CD8-positive, alpha-beta memory T cell (primary cell): ENCODE data around the gene CTAG1B. TPM values are rescaled to one million over a fixed set of nuclear protein-coding genes. Genes with fewer than 3 reads are reported as not detected.
"Not testable (repeated sequence)": the region's sequence is repeated elsewhere in the genome, so short reads cannot be mapped to it uniquely, and the experiment has no call there.

Source experiments
- CTCF ChIA-PET: fragments of 350-600 bp; sonication (Branson Sonifier 250); formaldehyde crosslinking; loops from one replicate; lab custom pipeline; 2021; ENCODE audit warnings: antibody characterized with exemption; lab: Charles Lee
- POLR2A ChIA-PET: fragments of 350-600 bp; sonication (Branson Sonifier 250); formaldehyde crosslinking; loops from one replicate; lab custom pipeline; 2021; ENCODE audit warnings: antibody characterized with exemption; lab: Charles Lee
- DNase-seq, 5 donors: peaks; one replicate each; pipeline versions ENCODE4 v3.0.0 to v3.0.0-alpha.2; 2020 to 2022; ENCODE audit warnings: mixed read lengths in 1 of 5
- H3K27ac ChIP-seq: one replicate; pipeline ENCODE4 v1.7.0; 2013; ENCODE audit warnings: low read depth, mild to moderate bottlenecking, low read length, moderate library complexity
- H3K27me3 ChIP-seq: 2 replicates; pipeline ENCODE4 v1.7.0; 2013; ENCODE audit warnings: low read length, mild to moderate bottlenecking; ENCODE audit not compliant: insufficient read depth, poor library complexity, severe bottlenecking
- H3K36me3 ChIP-seq: 2 replicates; pipeline ENCODE4 v1.7.0; 2013; ENCODE audit warnings: mild to moderate bottlenecking, low read length, moderate library complexity; ENCODE audit not compliant: insufficient read depth
- H3K4me1 ChIP-seq: 2 replicates; pipeline ENCODE4 v1.7.0; 2013; ENCODE audit warnings: mild to moderate bottlenecking, low read length, moderate library complexity; ENCODE audit not compliant: insufficient read depth
- H3K4me3 ChIP-seq: 2 replicates; pipeline ENCODE4 v1.7.0; 2013; ENCODE audit warnings: mild to moderate bottlenecking, low read length
- H3K9me3 ChIP-seq: 2 replicates; pipeline ENCODE4 v1.7.0; 2013; ENCODE audit warnings: mild to moderate bottlenecking, low read length
- H3K27ac Mint-ChIP-seq, 8 donors: one replicate each; pipeline ENCODE4 v1.8.0; 2020 to 2021; ENCODE audit warnings: mixed read lengths in 8 of 8, mild to moderate bottlenecking in 6 of 8, inconsistent platforms in 3 of 8, moderate library complexity in 3 of 8
- H3K27me3 Mint-ChIP-seq, 2 donors: one replicate each; pipeline ENCODE4 v1.8.0; 2020 to 2021; ENCODE audit warnings: mixed read lengths in 2 of 2, mild to moderate bottlenecking in 1 of 2, moderate library complexity in 1 of 2
- H3K36me3 Mint-ChIP-seq, 3 donors: one replicate each; pipeline ENCODE4 v1.8.0; 2020 to 2021; ENCODE audit warnings: mixed read lengths in 3 of 3, inconsistent platforms in 1 of 3, mild to moderate bottlenecking in 1 of 3
- H3K4me1 Mint-ChIP-seq, 3 donors: one replicate each; pipeline ENCODE4 v1.8.0; 2020 to 2021; ENCODE audit warnings: mixed read lengths in 3 of 3, inconsistent platforms in 1 of 3, mild to moderate bottlenecking in 1 of 3
- H3K4me3 Mint-ChIP-seq, 7 donors: one replicate each; pipeline ENCODE4 v1.8.0; 2020 to 2021; ENCODE audit warnings: mixed read lengths in 7 of 7, mild to moderate bottlenecking in 6 of 7, moderate library complexity in 4 of 7, inconsistent platforms in 2 of 7
- H3K9me3 Mint-ChIP-seq, 5 donors: one replicate each; pipeline ENCODE4 v1.8.0; 2020 to 2022; ENCODE audit warnings: mixed read lengths in 5 of 5, mild to moderate bottlenecking in 3 of 5, moderate library complexity in 2 of 5, inconsistent platforms in 1 of 5
- polyA plus RNA-seq: library from polyadenylated mRNA; unstranded; fragments of 300-500 nt; fragmentation: Illumina TruSeq; gene quantifications from one replicate; pipeline ENCODE4 v1.2.3, GENCODE V29; 2021
- total RNA-seq, 2 experiments: library from RNA; stranded (reverse); gene quantifications; one replicate each; pipeline ENCODE4 v1.2.3, GENCODE V29; 2021

CTAG1B gene
- total RNA-seq, result not detected
- not detected for polyA plus RNA-seq

- H3K27me3 Mint-ChIP-seq, CTCF ChIA-PET, H3K36me3 Mint-ChIP-seq, H3K27me3 ChIP-seq, H3K9me3 ChIP-seq, H3K27ac Mint-ChIP-seq, H3K36me3 ChIP-seq, DNase-seq, H3K4me3 Mint-ChIP-seq, POLR2A ChIA-PET, H3K9me3 Mint-ChIP-seq, H3K4me3 ChIP-seq, H3K4me1 ChIP-seq, H3K27ac ChIP-seq, H3K4me1 Mint-ChIP-seq: not testable (repeated sequence)
Measured at GRCh38 chrX:154619182-154619581, at the start of gene CTAG1B. Gene CTAG1B (minus strand): TSS chrX:154619282. CDS start chrX:154619218, 64 bp downstream.

GRCh38 chrX:154661899-154662298 lies 42.8 kb upstream of the CTAG1B start:
- Mint-ChIP-seq H3K4me1 (peaks cover 0 to 6% (median 0%) of the 10 kb centered on the region in 3 donors), H3K27ac (no peak overlapping the region), H3K4me3 (no peak overlapping the region), H3K9me3 (peaks cover 0 to 15% (median 6%) of the 10 kb centered on the region in 5 donors), H3K36me3 (no peaks in the 10 kb centered on the region), H3K27me3 (no peaks in the 10 kb centered on the region)
- POLR2A ChIA-PET, result no interaction called here
- H3K27ac ChIP-seq, result no peak overlapping the region
- no peaks in the 10 kb centered on the region for H3K27me3 ChIP-seq
- H3K4me1 ChIP-seq, result no peaks in the 10 kb centered on the region
- CTCF ChIA-PET, result no interaction called here
- no peak for DNase-seq
- H3K36me3 ChIP-seq, result no peaks in the 10 kb centered on the region
- no peaks in the 10 kb centered on the region for H3K9me3 ChIP-seq
- no peak overlapping the region for H3K4me3 ChIP-seq

GRCh38 chrX:154661170-154661569 lies 42.1 kb upstream of the CTAG1B start:
- POLR2A ChIA-PET, result no interaction called here
- CTCF ChIA-PET, result no interaction called here
- no peak overlapping the region for H3K27ac Mint-ChIP-seq
- Histone ChIP-seq H3K27ac (no peak overlapping the region), H3K27me3 (no peaks in the 10 kb centered on the region), H3K9me3 (no peaks in the 10 kb centered on the region), H3K36me3 (no peaks in the 10 kb centered on the region), H3K4me1 (no peaks in the 10 kb centered on the region), H3K4me3 (no peak overlapping the region)
- peaks cover 0 to 12% (median 5%) of the 10 kb centered on the region in 5 donors for H3K9me3 Mint-ChIP-seq
- H3K27me3 Mint-ChIP-seq, result no peaks in the 10 kb centered on the region
- H3K4me1 Mint-ChIP-seq, result peaks cover 0 to 6% (median 0%) of the 10 kb centered on the region in 3 donors
- DNase-seq, result no peak
- no peaks in the 10 kb centered on the region for H3K36me3 Mint-ChIP-seq
- H3K4me3 Mint-ChIP-seq, result no peak overlapping the region

DNA sequence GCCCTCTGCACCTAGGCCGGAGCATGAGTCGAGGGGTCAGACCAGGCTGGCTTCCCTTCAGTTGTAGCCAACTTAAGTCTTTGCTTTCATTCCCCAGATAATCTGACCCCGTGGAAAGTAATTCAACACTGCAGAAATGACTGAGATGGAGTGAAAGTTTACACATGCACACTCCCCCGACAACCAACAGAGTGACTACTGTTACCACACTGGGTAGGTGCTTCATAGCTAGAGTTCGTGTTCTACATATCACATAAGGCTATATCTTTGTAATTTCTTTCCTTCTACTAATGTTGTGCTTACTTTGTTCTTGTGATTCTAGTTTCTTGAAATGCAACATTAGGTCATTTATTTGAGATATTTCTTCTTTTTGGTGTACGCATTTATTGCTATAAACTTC lies 41.5 kb upstream of the CTAG1B start:
- Mint-ChIP-seq H3K4me1 (peaks cover 0 to 6% (median 0%) of the 10 kb centered on the region in 3 donors), H3K27ac (no peak overlapping the region), H3K9me3 (peaks cover 0 to 10% (median 0%) of the 10 kb centered on the region in 5 donors), H3K36me3 (no peaks in the 10 kb centered on the region), H3K4me3 (no peak overlapping the region), H3K27me3 (no peaks in the 10 kb centered on the region)
- H3K9me3 ChIP-seq, result no peaks in the 10 kb centered on the region
- no peak for DNase-seq
- no peaks in the 10 kb centered on the region for H3K4me1 ChIP-seq
- no peaks in the 10 kb centered on the region for H3K27me3 ChIP-seq
- no peak overlapping the region for H3K27ac ChIP-seq
- H3K4me3 ChIP-seq, result no peak overlapping the region
- CTCF ChIA-PET, result no interaction called here
- POLR2A ChIA-PET, result no interaction called here
- H3K36me3 ChIP-seq, result no peaks in the 10 kb centered on the region

DNA sequence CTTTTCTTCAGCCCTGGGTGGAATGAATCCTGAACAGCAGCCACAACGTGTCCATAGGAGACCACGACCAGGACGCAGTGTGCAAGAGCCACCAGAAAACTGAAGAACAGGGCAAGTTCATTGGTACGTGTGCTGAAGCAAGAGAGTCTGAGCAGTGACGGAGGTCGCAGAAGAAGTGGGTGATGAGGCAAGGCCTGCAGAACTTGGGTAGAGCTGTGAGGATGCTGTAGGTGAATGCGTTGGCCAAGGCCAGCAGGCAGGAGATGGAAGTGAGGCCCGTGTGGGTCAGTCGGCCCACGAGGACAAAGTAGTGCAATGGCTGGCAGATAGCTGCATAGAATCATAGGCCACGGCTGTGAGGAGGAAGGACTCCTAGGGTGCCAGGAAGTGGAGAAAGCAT lies 39.9 kb upstream of the CTAG1B start:
- H3K36me3 ChIP-seq, result no peaks in the 10 kb centered on the region
- Mint-ChIP-seq H3K27me3 (peaks cover 0 to 1% of the 10 kb centered on the region in 2 donors), H3K27ac (no peak overlapping the region), H3K4me1 (peaks cover 0 to 6% (median 0%) of the 10 kb centered on the region in 3 donors), H3K4me3 (no peak overlapping the region), H3K36me3 (no peaks in the 10 kb centered on the region), H3K9me3 (peaks cover 0 to 8% (median 0%) of the 10 kb centered on the region in 5 donors)
- no peaks in the 10 kb centered on the region for H3K4me1 ChIP-seq
- CTCF ChIA-PET, result no interaction called here
- H3K9me3 ChIP-seq, result no peaks in the 10 kb centered on the region
- H3K27ac ChIP-seq, result no peak overlapping the region
- H3K4me3 ChIP-seq, result no peak overlapping the region
- H3K27me3 ChIP-seq, result no peaks in the 10 kb centered on the region
- no peak for DNase-seq
- POLR2A ChIA-PET, result no interaction called here

GRCh38 chrX:154658187-154658586 lies 39.1 kb upstream of the CTAG1B start:
- no peaks in the 10 kb centered on the region for H3K36me3 Mint-ChIP-seq
- no peaks in the 10 kb centered on the region for H3K27me3 ChIP-seq
- H3K9me3 ChIP-seq, result no peaks in the 10 kb centered on the region
- H3K27ac Mint-ChIP-seq, result no peak overlapping the region
- H3K4me1 Mint-ChIP-seq, result peaks cover 0 to 6% (median 0%) of the 10 kb centered on the region in 3 donors
- ChIA-PET CTCF (no interaction called here), POLR2A (no interaction called here)
- H3K9me3 Mint-ChIP-seq, result peaks cover 0 to 6% (median 0%) of the 10 kb centered on the region in 5 donors
- no peaks in the 10 kb centered on the region for H3K36me3 ChIP-seq
- no peak overlapping the region for H3K27ac ChIP-seq
- no peak overlapping the region for H3K4me3 ChIP-seq
- DNase-seq, result no peak
- H3K27me3 Mint-ChIP-seq, result peaks cover 0 to 1% of the 10 kb centered on the region in 2 donors
- no peaks in the 10 kb centered on the region for H3K4me1 ChIP-seq
- no peak overlapping the region for H3K4me3 Mint-ChIP-seq

DNA sequence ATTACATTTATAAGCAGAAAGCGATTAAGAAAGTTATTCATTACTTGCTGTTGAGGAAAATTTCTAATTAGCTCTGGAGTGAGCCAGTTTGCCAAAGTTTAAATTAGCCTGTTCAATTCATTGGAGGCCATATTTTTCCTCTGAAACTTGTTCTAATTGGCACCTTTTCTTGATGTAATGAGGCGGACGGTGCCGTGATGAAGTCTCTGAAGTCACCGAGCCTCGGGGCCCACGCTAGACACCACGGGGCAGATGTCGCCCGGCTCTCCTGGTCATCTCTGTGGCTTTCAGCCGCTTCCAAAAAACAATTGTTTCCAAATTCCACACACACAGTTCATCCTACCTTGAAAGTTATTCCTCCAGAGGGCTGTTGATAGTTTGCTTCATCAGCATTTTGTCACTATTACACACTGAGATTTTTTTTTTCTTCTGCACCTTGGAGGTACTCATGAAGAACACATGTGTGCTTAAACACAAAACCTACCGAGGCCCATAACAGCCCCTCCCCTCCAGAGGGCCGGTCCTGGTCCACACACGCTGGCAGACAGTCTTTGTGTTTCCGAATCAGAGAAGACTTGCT lies 38.2 kb upstream of the CTAG1B start:
- Mint-ChIP-seq H3K4me1 (peaks cover 0 to 6% (median 0%) of the 10 kb centered on the region in 3 donors), H3K27me3 (peaks cover 0 to 1% of the 10 kb centered on the region in 2 donors), H3K36me3 (no peaks in the 10 kb centered on the region), H3K27ac (peak overlapping the region in 1 of 8 donors; percentile 54), H3K9me3 (peaks cover 0 to 2% (median 0%) of the 10 kb centered on the region in 5 donors), H3K4me3 (no peak overlapping the region)
- Histone ChIP-seq H3K4me3 (no peak overlapping the region), H3K36me3 (no peaks in the 10 kb centered on the region), H3K27ac (no peak overlapping the region), H3K27me3 (no peaks in the 10 kb centered on the region), H3K4me1 (no peaks in the 10 kb centered on the region), H3K9me3 (no peaks in the 10 kb centered on the region)
- POLR2A ChIA-PET, result no interaction called here
- CTCF ChIA-PET, result no interaction called here
- DNase-seq, result no peak

DNA sequence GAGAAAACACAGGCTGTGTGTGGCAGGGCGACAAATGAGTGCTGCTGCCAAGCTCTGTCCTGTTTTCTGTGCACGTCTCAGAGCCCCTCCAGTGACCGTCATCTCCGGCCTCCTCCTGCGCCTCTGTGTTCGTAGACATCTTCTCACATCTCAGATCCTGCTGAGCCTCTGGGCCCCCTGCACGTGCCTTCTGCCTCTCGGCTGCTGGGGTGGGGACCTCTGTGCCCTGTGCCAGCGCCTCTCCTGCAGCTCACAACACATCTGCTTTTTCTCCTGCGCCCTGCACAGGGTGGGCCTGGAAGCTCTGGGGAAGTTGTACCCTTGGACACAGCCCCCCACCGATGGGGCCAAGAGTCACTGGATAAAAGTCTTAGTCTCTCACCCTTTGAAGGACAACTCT lies 36.7 kb upstream of the CTAG1B start:
- H3K27me3 Mint-ChIP-seq, result peaks cover 0 to 1% of the 10 kb centered on the region in 2 donors
- no peak overlapping the region for H3K4me3 ChIP-seq
- POLR2A ChIA-PET, result no interaction called here
- no peaks in the 10 kb centered on the region for H3K9me3 Mint-ChIP-seq
- no peak overlapping the region for H3K4me3 Mint-ChIP-seq
- H3K9me3 ChIP-seq, result no peaks in the 10 kb centered on the region
- no peaks in the 10 kb centered on the region for H3K27me3 ChIP-seq
- no peak overlapping the region for H3K27ac Mint-ChIP-seq
- no peaks in the 10 kb centered on the region for H3K4me1 ChIP-seq
- CTCF ChIA-PET, result no interaction called here
- H3K36me3 Mint-ChIP-seq, result no peaks in the 10 kb centered on the region
- DNase-seq, result no peak
- H3K4me1 Mint-ChIP-seq, result no peaks in the 10 kb centered on the region
- H3K36me3 ChIP-seq, result no peaks in the 10 kb centered on the region
- H3K27ac ChIP-seq, result no peak overlapping the region
